Renal cortex interstitium (tissue), 11 donors: Measurements from ENCODE around the gene TMEM213. TPM values are rescaled to one million over a fixed set of nuclear protein-coding genes. Genes with fewer than 3 reads are reported as not detected.

Experiments
- DNase-seq, 11 donors: peaks; one replicate each; pipeline ENCODE4 v3.0.0-alpha.2; 2013; ENCODE audit warnings: low read depth in 9 of 11, low spot score in 4 of 11; ENCODE audit errors: extremely low read depth in 1 of 11
- polyA plus RNA-seq, 3 donors: library from polyadenylated mRNA; unstranded; fragments of 120-200 nt; gene quantifications; one replicate each; pipeline ENCODE4 v1.2.1, GENCODE V29; 2013; ENCODE audit not compliant: insufficient read length in 3 of 3

Gene TMEM213
- polyA plus RNA-seq, 3 donors, result 35.2 to 52.3 (median 39.7) TPM

DNA sequence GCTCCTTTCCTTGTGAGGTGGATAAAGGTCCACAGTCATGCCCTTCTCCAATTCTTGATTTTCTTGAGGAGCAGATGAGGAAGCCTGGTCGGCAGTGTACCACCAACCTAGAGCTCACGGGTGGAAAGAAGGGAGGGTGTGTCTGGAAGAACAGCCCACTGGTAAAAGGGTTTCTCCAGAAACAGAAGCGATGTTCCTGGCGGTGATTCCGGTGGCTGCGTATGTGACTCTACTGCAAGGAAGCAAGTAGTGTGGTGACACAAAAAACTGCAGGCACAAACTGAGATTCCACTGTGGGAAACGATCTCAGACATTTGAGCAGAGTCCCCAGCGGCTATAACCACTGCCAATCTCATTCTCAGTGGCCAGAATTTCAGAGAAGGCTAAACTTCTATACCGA, 66.1 kb downstream of the TMEM213 start:
- no peak for DNase-seq

DNA sequence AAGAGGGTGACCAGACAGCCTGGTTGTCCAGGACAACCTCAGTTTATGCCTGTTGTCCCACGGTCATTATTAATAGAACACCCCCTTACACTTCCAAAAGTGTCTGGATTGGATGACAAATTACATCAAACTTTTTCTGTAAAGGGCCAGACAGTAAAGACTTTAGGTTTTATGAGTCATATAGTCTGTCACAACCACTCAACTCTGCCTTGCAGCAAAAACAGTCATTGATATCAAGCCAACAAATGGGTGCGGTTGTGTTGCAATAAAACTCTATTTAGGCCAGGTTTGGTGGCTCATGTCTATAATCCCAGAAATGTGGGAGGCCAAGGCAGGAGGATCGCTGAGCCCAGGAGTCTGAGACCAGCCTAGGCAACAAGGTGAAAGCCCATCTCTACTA, 66.9 kb downstream of the TMEM213 start:
- no peak for DNase-seq

DNA sequence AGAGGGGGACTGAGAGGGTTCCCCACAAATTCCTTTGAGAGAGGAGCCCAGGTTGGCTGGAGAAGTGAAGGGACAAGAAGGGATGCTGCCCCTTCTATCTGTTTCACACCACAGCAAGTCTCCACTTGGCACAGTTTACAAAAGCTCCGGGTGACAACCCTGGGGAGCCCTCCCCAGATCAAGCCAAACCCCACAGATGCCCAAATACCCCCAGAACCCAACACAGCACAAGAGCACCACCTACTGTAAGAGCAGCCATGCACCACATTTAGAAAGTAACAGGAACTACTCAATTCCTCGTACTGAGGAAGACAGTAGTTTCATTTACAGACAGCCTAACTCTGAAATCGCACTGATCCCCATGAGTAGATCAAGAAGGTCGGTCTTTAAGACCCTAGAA, 68.0 kb downstream of the TMEM213 start:
- no peak for DNase-seq

DNA sequence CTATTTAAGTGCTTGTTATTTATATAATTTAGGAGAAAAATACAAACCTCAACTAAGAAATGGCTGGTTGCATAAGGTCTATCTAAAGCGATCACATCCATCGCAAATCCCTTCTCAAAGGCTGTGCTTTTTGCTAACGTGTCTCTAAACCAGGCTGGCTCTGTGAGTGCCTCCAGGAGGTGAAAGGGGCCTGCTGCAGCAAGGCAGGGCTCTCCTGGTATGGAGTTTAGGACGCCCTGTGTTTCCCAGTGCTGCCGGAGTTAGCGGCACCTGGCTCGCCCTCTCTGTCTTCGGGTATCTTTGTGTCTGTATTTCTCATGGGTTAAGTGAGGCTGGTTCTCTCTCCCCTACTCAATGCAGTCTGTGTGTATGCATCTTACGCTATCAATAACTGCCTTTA, 68.6 kb downstream of the TMEM213 start:
- DNase-seq, result no peak

DNA sequence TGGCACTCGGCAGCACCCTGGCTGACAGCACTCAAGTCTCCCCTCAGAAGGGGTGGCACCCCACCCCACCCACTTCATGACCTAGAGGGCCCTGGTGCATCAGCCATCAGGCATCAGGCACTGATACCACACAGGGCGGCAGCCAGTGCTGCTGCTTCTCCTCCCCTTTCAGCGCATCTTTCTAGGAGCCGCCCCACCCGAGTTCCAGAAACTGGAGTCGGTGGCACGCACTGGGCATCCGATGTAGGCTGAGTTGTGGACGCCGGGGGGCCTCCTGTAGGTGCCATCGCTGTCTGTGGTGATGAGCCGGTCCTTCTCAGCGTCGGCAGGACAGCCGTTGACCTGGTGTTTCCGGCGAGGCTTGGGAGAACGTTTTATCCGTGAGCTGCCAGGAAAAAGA, 70.0 kb downstream of the TMEM213 start:
- DNase-seq, result no peak

DNA sequence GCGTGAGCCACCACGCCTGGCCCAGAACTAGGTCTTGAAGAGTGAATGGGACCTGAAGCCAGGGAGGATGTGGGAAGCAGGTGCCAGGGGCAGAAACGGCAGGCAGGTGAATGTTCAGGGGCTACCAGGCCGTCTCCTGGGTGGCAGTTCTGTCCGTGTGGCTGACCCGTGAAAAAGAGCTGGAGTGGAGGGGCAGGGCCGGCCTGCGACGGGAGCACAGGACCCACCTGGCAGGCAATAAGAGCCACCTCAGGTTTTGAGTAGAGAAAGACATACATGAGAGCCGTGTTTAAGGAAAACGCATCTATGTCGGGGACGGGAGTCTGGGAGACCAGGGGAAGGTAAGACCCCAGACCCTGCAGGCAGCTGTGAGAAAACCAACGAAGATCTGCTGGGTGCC, 70.9 kb downstream of the TMEM213 start:
- DNase-seq, result no peak

DNA sequence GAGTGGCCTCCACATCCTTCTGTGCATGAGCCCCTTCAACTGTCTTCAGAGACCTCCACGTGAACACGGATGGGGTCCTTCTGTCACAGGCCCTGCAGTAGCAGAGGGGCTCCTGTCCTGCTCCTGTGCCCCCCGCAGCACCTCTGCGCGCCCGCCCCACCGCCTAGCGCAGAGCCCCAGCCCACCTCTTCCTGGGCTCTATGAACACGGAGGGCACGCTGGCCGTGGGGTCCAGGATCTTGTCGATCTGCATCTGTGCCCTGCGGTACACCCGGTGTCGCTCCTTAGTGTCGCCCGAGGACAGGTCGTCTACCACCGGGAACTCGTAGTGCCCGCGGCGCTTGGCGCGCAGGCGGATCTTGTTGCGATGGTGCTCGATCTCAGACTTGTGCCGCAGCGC, 71.6 kb downstream of the TMEM213 start:
- no peak for DNase-seq

DNA sequence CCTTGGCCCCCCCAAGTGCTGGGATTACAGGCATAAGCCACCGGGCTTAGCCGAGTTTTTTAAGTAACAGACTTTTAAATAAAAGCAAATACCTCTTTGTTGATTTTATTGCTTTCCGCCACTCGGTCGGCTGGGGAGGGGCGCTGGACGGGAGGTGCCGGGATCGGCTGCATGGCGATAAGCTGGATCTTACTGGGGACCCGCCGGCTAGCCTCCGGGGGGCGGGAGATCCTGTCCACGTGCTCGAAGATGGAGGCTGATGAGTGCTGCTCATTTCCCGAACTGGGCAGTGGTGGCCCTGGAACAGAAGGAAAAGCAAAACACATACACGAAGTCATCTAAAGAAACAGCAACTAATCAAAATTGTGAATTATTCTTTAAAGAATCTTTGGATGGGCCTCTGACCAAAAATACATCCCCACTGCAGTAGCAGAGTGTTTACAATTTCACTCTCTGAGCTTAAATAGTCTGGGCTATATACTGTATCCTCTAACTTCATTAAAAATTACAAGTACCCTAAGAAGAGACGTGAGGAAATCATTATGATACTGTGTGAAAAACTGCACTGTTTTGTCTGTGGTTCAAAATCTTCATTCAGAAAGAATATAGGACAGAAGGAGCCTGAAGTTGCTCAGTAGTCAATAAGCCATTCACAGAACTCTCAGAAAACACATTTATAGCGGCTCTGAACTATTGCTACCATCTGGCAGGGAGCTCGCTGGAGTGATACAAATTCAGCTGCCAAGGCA, 73.4 kb downstream of the TMEM213 start:
- no peak for DNase-seq

DNA sequence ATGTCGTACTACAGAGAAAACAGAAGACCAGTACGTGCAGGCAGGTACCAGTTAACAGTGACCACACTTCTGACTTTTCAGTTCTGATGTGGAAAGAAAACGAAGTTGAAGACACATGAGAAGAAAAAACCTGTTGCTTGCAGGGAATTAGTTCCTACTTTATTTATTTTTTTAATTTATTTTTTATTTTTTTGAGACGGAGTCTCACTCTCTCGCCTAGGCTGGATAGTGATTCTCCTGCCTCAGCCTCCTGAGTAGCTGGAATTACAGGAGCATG, 74.0 kb downstream of the TMEM213 start:
- no peak for DNase-seq

DNA sequence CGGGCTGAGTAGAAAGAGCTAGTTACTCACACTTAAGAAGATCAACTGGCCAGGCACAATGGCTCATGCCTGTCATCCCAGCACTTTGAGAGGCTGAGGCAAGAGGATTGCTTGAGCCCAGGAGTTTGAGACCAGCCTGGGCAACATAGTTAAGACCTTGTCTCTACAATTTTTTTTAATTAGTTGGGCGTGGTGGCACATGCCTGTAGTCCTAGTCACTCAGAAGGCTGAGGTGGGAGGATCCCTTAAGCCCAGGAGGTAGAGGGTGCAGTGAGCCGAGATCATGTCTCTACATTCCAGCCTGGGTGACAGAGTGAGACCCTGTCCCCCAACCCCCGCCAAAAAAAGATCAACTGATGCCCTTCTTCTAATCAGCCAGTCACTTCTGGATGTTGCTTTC, 74.8 kb downstream of the TMEM213 start:
- no peak for DNase-seq

DNA sequence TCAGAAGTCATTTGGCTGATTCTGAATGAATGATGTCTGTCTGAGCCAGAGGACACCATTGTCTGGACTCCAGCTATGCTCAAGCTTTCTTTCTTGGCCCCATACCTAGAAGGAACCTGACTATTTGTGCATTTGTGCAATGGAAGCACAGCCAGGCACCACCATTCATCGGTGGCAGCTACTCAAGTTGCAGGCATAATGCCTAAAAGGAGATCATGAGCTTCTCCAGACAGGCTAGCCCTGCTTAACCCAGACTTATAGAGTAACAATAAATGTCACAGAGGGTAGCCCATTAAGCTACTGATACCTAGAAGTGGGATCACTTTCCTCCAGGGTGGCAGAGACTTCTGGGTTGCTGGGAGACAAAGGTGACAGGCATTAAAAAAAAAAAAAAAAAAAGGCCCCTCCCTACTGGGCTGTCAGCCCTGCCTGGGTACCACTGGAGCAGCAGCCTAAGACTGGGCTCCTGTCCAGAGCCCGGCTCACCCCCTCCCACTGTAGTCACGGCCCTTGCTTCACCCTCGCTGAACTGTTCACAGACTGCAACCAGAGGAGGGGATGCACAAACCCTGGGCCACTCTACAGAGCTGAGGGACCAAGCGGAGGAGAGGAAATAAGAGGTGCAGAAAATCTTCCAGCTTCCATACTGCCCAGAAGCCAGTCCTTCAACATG, 75.6 kb downstream of the TMEM213 start:
- no peak for DNase-seq

DNA sequence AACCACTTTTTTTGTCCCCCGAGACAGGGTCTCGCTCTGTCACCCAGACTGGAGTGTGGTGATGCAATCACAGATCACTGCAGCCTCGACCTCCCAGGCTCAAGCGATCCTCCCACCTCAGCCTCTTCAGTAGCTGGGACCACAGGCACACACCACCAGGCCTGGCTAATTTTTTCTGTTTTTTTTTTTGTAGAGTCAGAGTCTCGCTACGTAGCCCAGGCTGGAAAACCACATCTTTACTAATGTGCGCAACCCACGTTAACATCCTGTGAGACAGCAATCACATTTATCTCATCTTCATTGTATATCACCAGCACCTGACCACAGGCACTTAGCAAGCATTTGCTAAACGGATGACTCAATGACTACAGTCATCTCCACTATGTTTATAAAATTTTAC, 78.0 kb downstream of the TMEM213 start:
- no peak for DNase-seq

DNA sequence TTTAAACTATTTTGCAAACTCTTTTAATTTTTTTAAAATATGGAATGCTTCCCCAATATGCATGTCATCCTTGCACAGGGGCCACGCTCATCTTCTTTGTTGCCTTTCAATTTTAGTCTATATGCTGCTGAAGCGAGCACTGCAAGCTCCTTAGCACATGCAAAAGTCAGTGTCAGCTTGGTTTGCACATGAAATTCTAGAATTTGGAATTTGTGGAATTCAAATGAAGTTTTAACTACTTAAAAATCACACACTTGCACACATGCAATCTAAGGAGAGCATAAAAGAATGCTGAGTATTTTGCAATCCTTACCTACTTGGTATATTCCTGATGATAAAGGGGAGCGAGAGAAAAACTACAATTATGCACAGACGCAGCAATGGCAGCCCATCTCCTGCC, 78.5 kb downstream of the TMEM213 start:
- no peak for DNase-seq

DNA sequence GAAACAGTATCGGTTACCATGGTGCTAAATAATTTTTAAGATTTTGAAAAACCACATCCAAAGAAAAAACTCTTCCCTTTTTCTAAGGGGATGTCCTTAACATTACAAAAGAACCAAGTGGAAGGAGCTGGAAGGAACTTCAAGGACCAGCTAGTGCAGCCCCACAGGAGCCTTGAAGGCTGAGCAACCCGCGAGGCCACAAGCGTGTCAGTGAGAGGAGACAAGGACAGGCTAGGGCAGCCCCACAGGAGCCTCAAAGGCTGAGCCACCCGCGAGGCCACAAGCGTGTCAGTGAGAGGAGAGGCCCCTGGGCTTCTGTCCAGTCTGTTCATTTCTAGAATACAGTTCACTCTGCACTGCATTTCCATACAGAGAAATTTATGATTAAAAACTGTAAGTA, 80.3 kb downstream of the TMEM213 start:
- DNase-seq, result no peak

DNA sequence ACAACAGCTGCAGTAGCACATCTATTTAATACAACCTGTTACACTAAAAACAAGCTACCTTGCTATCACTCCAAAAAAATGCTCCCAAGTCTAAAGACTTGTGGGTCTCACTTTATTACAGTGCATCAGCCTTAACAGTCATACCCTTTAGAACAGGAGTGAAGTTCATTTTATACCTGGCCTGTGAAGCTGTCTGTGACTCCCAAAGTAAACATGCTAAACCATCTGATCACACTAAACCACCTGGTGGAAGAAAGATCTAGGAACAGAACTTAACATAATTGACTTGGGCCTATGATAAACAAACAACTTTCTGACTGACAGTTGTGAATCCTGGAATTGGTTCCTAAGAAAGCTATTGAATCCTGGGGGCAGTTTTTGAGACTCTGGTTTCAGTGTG, 81.1 kb downstream of the TMEM213 start:
- no peak for DNase-seq

DNA sequence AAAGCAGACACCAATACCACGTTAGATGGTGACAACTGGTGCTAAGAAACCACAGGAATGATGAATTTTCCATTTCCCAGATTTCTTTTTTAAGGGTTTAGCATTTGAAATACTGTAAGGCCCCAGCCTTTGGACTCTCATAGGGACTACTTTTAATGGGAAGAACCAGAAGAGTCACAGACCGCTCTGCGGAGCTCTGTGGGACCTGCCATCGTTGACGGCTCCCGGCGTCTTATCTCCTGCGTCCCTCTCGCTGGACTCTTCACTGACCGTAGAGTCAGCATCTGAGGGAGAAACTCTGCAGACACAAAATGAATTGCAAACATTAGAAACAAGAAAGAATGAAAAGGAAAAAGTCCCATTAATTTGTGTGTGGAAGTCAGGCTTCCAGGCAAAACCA, 81.6 kb downstream of the TMEM213 start:
- no peak for DNase-seq

DNA sequence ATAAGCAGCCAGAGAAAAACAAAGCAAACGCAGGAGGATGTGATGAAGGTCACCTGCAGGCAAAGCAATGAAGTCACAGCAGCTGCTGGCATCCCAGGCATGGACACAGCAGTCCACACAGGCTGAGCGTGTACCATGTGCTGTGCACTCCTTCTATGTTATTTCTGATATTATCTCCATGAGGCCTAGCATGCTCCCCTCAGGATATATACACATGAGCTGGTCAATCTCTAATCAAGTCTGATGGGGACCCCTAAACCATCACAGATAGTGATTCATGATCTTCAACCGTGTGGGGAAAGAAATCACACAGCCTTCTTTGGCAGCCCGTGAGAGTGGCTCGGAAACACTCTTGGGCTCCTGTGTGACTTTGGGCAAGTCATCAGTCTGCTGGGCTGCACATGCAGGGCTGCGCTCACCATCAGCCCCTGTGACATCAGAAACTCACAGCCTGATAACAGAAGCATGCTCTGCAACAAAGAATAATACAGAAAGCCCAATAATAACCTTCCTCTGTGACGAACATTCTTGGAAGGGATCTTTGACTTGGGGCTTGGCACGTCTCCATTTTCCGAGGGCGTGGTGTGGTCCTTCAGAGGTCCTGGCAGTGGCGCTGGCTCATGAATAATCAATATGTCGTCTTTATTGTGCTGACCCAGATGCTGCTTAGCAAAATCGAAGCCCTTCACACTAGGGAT, 83.2 kb downstream of the TMEM213 start:
- DNase-seq, result no peak

DNA sequence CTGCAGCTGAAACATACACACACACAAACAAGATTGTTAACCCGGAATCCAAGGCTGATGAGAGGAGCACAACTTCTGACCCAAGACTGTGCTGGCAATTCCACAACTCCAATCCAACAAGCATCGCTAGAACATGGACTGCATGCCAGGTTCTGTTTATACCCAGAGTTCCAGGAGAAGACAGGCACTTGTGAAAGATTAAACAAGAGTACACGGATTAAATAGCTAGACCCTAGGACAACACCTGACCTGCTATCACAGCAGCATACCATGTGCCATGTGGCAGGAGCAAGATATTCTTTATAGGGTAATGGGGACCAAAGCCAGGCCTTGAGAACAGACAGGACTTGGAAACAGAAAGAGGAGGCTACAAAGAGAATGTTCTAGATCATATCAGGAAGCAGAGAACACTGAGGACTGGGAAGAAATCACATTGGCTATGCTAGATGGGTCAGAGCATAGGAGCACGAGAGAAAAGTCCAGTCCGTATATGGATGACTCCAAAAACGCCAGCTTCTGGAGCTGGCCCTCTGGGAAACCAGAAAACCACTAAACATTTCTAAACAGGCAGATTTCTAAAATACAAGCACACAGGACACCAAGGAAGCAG, 83.9 kb downstream of the TMEM213 start:
- DNase-seq, result no peak

DNA sequence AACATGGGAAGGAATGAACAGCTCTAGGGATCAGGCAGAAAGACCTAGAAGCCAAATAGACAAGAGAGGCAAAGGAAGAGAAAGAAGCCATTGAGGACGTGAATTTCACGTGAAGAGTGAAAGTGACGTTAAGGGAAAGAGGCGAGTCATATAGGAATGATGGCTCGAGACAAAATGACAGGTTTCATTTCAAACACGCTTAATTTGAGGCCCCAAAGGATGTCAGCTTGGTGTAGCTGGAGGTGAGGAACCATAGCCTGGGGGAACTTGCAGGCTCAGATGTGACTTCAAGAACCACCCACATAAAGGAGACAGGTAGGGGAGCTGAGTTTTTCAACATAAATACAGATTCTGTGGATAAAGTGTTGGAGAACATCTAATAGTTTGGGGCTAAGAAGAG, 84.5 kb downstream of the TMEM213 start:
- no peak for DNase-seq

DNA sequence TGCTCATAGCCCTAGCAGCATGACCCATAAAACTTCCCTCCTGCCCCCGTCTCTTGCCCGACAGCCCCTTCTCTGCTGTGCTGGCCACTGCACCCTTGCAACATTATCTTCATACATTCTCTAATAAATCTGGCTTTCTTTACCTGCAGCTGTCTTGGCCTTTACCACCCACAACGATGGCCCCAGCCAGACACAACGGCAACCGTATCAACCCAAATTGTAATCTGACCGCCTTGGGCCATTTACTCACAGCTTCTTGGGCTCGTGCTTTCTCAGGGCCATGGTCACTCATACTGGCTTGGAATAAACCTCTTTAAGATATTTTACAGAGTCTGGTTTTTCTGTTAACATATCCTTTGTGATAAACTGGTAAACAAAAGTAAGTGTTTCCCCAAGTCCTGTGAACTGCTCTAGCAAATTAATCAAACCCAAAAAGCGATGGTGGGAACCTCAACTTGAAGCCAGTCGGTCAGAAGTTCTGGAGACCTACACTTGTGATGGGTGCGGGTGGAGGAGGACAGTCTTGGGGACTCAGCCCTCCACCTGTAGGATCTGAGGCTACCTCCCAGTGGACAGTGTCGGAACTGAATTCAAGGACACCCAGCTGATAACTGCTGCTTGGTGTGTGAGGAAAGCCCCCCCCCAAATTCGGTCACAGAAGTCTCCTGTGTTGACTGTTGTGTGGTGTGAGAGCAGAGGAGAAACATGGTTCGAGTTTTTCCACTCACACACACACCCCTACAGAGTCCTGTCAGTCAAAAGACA, 87.8 kb downstream of the TMEM213 start:
- no peak for DNase-seq
